Measurements from ENCODE around the gene SOX14. TPM values are rescaled to one million over a fixed set of nuclear protein-coding genes. Genes with fewer than 3 reads are reported as not detected.
A peak's percentile ranks its signal among the peaks of the same experiment; 100 is the strongest.

The SOX14 gene
- total RNA-seq, 2 donors from 2014 or later = not detected

GRCh38 chr3:137765310-137766033, 1.4 kb downstream of the SOX14 start:
- intact Hi-C loops (cut with DNase I) = no loop called here
- H3K4me3 ChIP-seq = no peak overlapping the region
- no peak for DNase-seq
- H3K36me3 ChIP-seq (replicated peaks in 1 of 2; ENCODE audit: insufficient read depth in 1 of 2, low read depth in 2 of 2) = no peaks in the 10 kb centered on the region
- H3K4me1 ChIP-seq = peaks cover 62% of the 10 kb centered on the region
- no peaks in the 10 kb centered on the region for H3K9me3 ChIP-seq
- H3K27ac ChIP-seq = no peak overlapping the region
- ATAC-seq = no peak
- no peak for TF ChIP-seq CTCF (IDR thresholded peaks at IDR 0.05)
- TF ChIP-seq POLR2A (IDR thresholded peaks at IDR 0.05) = no peak
- peaks cover 0 to 53% of the 10 kb centered on the region in 2 donors for H3K27me3 ChIP-seq
- 4% methylated on average over 17 to 27 of the region's 27 CpGs for WGBS, 2 donors

- Histone ChIP-seq H3K9me3 (no peaks in the 10 kb centered on the region), H3K27me3 (peaks cover 0 to 61% of the 10 kb centered on the region in 2 donors), H3K4me3 (no peak overlapping the region), H3K27ac (no peak overlapping the region), H3K36me3 (replicated peaks in 1 of 2; ENCODE audit: insufficient read depth in 1 of 2, low read depth in 2 of 2) (no peaks in the 10 kb centered on the region), H3K4me1 (peaks cover 70% of the 10 kb centered on the region)
- 3% methylated on average over 21 of the region's 21 CpGs for WGBS, 2 donors
- no peak for DNase-seq
- intact Hi-C loops (cut with DNase I) = no loop called here
- no peak for TF ChIP-seq POLR2A (IDR thresholded peaks at IDR 0.05)
- no peak for TF ChIP-seq CTCF (IDR thresholded peaks at IDR 0.05)
- ATAC-seq = no peak
Measured at GRCh38 chr3:137766041-137766875, 2.1 kb downstream of the SOX14 start.

GRCh38 chr3:137766876-137767537, 2.9 kb downstream of the SOX14 start:
- DNase-seq (no peak), ATAC-seq (no peak)
- peaks cover 77% of the 10 kb centered on the region for H3K4me1 ChIP-seq
- H3K4me3 ChIP-seq = no peak overlapping the region
- 2 to 3% methylated on average over 22 of the region's 22 CpGs for WGBS, 2 donors
- intact Hi-C loops (cut with DNase I) = no loop called here
- H3K36me3 ChIP-seq (replicated peaks in 1 of 2; ENCODE audit: insufficient read depth in 1 of 2, low read depth in 2 of 2) = no peaks in the 10 kb centered on the region
- no peaks in the 10 kb centered on the region for H3K9me3 ChIP-seq
- peaks cover 0 to 69% of the 10 kb centered on the region in 2 donors for H3K27me3 ChIP-seq
- no peak overlapping the region for H3K27ac ChIP-seq
- TF ChIP-seq POLR2A (IDR thresholded peaks at IDR 0.05) (no peak), CTCF (IDR thresholded peaks at IDR 0.05) (no peak)

- peaks cover 81% of the 10 kb centered on the region for H3K4me1 ChIP-seq
- TF ChIP-seq POLR2A (IDR thresholded peaks at IDR 0.05) (no peak), CTCF (IDR thresholded peaks at IDR 0.05) (no peak)
- peak overlapping the region in 1 of 2 donors; percentile 21 for H3K4me3 ChIP-seq
- intact Hi-C loops (cut with DNase I) = no loop called here
- H3K27me3 ChIP-seq = peaks cover 0 to 70% of the 10 kb centered on the region in 2 donors
- DNase-seq (no peak), ATAC-seq (no peak)
- no peaks in the 10 kb centered on the region for H3K9me3 ChIP-seq
- 2 to 3% methylated on average over 36 of the region's 36 CpGs for WGBS, 2 donors
- H3K36me3 ChIP-seq (replicated peaks in 1 of 2; ENCODE audit: insufficient read depth in 1 of 2, low read depth in 2 of 2) = no peaks in the 10 kb centered on the region
- no peak overlapping the region for H3K27ac ChIP-seq
Measured at GRCh38 chr3:137767538-137768360, 3.6 kb downstream of the SOX14 start.
